ENCODE measurements around the gene SKOR2. TPM values are rescaled to one million over a fixed set of nuclear protein-coding genes. Genes with fewer than 3 reads are reported as not detected.

SKOR2 gene
- total RNA-seq, 1 experiment from 2014 or later: not detected

- Histone ChIP-seq H3K9ac (ENCODE audit: low read length) (no peak overlapping the region), H3K27me3 (ENCODE audit: insufficient read depth, low read length) (peaks cover 42% of the 10 kb centered on the region), H3K36me3 (ENCODE audit: control insufficient read depth in 1 of 2, insufficient read depth in 2 of 2, low read length in 2 of 2) (no peaks in the 10 kb centered on the region), H3K4me1 (ENCODE audit: control insufficient read depth in 1 of 2, insufficient read depth in 2 of 2, low read length in 2 of 2) (no peaks in the 10 kb centered on the region), H2AFZ (ENCODE audit: low read depth, low read length, poor library complexity, severe bottlenecking) (no peak overlapping the region), H3K79me2 (ENCODE audit: insufficient read depth, low read length) (no peaks in the 10 kb centered on the region), H3K27ac (ENCODE audit: low read depth, low read length) (no peak overlapping the region), H3K9me3 (ENCODE audit: control insufficient read depth in 1 of 2, insufficient read depth in 1 of 2, low read depth in 1 of 2, low read length in 2 of 2) (peaks cover 0 to 3% of the 10 kb centered on the region in 2 experiments; a peak in 1 of 4 replicates), H4K20me1 (ENCODE audit: insufficient read depth) (no peaks in the 10 kb centered on the region), H3K9me2 (ENCODE audit: insufficient read depth) (no peaks in the 10 kb centered on the region), H3K4me2 (ENCODE audit: low read length) (no peak overlapping the region), H3K4me3 (replicated peaks in 1 of 2; ENCODE audit: low read depth in 1 of 2, low read length in 2 of 2) (no peak overlapping the region)
- ChIA-PET RAD21 (ENCODE audit: low non-redundant PET in 1 of 2, low total read pairs in 2 of 2, uncharacterized antibody in 2 of 2, unreplicated experiment in 2 of 2) (no interaction called here), POLR2A (no interaction called here), CTCF (no interaction called here)
- no peak for DNase-seq (ENCODE audit: low read depth, low spot score)
- BruUV-seq (replicated peaks): no TSS peak
- no peak for ATAC-seq
- TF ChIP-seq EZH2phosphoT487 (IDR thresholded peaks at IDR 0.05; ENCODE audit: borderline replicate concordance) (no peak), YY1 (IDR thresholded peaks at IDR 0.05; ENCODE audit: extremely low read depth, insufficient replicate concordance, low read depth, low read length) (no peak), EZH2 (IDR thresholded peaks at IDR 0.05) (no peak), CBX3 (IDR thresholded peaks at IDR 0.05; ENCODE audit: low read depth) (no peak), SRF (IDR thresholded peaks at IDR 0.05; ENCODE audit: low read depth) (no peak), POLR2A (IDR thresholded peaks at IDR 0.05; ENCODE audit: borderline replicate concordance, extremely low read depth, insufficient read depth, insufficient read length) (no peak), SP1 (IDR thresholded peaks at IDR 0.05; ENCODE audit: low read depth) (no peak), CTCF (IDR thresholded peaks at IDR 0.05 in 2 of 3, conservative IDR thresholded peaks at IDR 0.05 in 1 of 3; ENCODE audit: borderline replicate concordance in 1 of 3, insufficient read depth in 1 of 3, low read depth in 2 of 3, low read length in 2 of 3) (no peak), RAD21 (IDR thresholded peaks at IDR 0.05; ENCODE audit: low read depth) (no peak)
- intact Hi-C loops (cut with micrococcal nuclease): no loop called here
These were observed 3.9 kb downstream of the SKOR2 start for GRCh38 chr18:47247416-47248114.

Data from HCT116 (cell line).